Trophoblast cell (in vitro differentiated cells and primary cell): ENCODE results near the gene HKDC1.

Source experiments
- DNase-seq, 2 donors: peaks; one replicate each; pipeline ENCODE4 v3.0.0-alpha.2; 2016
- H2AFZ ChIP-seq: 2 replicates; pipeline ENCODE4 v1.6.1; 2013; ENCODE audit warnings: low read length, moderate library complexity, mild to moderate bottlenecking; ENCODE audit not compliant: insufficient read depth, poor library complexity
- H2AK5ac ChIP-seq: 2 replicates; pipeline ENCODE4 v1.6.1; 2013; ENCODE audit warnings: mild to moderate bottlenecking, low read length
- H2BK120ac ChIP-seq: 2 replicates; pipeline ENCODE4 v1.6.1; 2013; ENCODE audit warnings: low read length, mild to moderate bottlenecking, moderate library complexity; ENCODE audit not compliant: insufficient read depth, poor library complexity
- H2BK12ac ChIP-seq: 2 replicates; pipeline ENCODE4 v1.6.1; 2013; ENCODE audit warnings: mild to moderate bottlenecking, low read length, moderate library complexity
- H2BK5ac ChIP-seq: 2 replicates; pipeline ENCODE4 v1.6.1; 2013; ENCODE audit warnings: low read length, low read depth, moderate library complexity, mild to moderate bottlenecking; ENCODE audit not compliant: poor library complexity
- H3K14ac ChIP-seq: 2 replicates; pipeline ENCODE4 v1.6.1; 2013; ENCODE audit warnings: mild to moderate bottlenecking, low read length
- H3K18ac ChIP-seq: 2 replicates; pipeline ENCODE4 v1.6.1; 2013; ENCODE audit warnings: mild to moderate bottlenecking, low read length
- H3K23ac ChIP-seq: 2 replicates; pipeline ENCODE4 v1.6.1; 2013; ENCODE audit warnings: low read length
- H3K27ac ChIP-seq: 2 replicates; pipeline ENCODE4 v1.5.1; 2013; ENCODE audit warnings: low read depth, mild to moderate bottlenecking, inconsistent platforms, low read length, moderate library complexity
- H3K27me3 ChIP-seq: 2 replicates; pipeline ENCODE4 v1.6.1; 2013; ENCODE audit warnings: inconsistent platforms, mild to moderate bottlenecking, low read length, moderate library complexity; ENCODE audit not compliant: insufficient read depth
- H3K36me3 ChIP-seq, 2 experiments: 1 replicate in 1 of 2; 2 replicates in 1 of 2; pipeline ENCODE4 v1.6.1; 2013; ENCODE audit warnings: low read length in 2 of 2, mild to moderate bottlenecking in 2 of 2, moderate library complexity in 1 of 2; ENCODE audit not compliant: insufficient read depth in 2 of 2, control insufficient read depth in 1 of 2
- H3K4ac ChIP-seq: 2 replicates; pipeline ENCODE4 v1.6.1; 2013; ENCODE audit warnings: low read depth, mild to moderate bottlenecking, low read length, moderate library complexity
- H3K4me1 ChIP-seq, 2 experiments: 1 replicate in 1 of 2; 2 replicates in 1 of 2; pipeline ENCODE4 v1.6.1; 2013; ENCODE audit warnings: low read length in 2 of 2, mild to moderate bottlenecking in 2 of 2, moderate library complexity in 1 of 2; ENCODE audit not compliant: insufficient read depth in 2 of 2, control insufficient read depth in 1 of 2
- H3K4me2 ChIP-seq: 2 replicates; pipeline ENCODE4 v1.6.1; 2013; ENCODE audit warnings: inconsistent platforms, mild to moderate bottlenecking, low read length, moderate library complexity
- H3K4me3 ChIP-seq: 2 replicates; pipeline ENCODE4 v1.5.1; 2013; ENCODE audit warnings: mild to moderate bottlenecking, low read depth, low read length, inconsistent platforms
- H3K79me1 ChIP-seq: one replicate; pipeline ENCODE4 v1.6.1; 2013; ENCODE audit warnings: low read length
- H3K79me2 ChIP-seq: 2 replicates; pipeline ENCODE4 v1.6.1; 2013; ENCODE audit warnings: low read length, mild to moderate bottlenecking; ENCODE audit not compliant: control insufficient read depth, insufficient read depth, poor library complexity
- H3K9ac ChIP-seq: 2 replicates; pipeline ENCODE4 v1.6.1; 2013; ENCODE audit warnings: mild to moderate bottlenecking, low read length
- H3K9me3 ChIP-seq: 2 replicates; pipeline ENCODE4 v1.6.1; 2013; ENCODE audit warnings: low read depth, mild to moderate bottlenecking, control low read depth, inconsistent platforms, low read length; ENCODE audit not compliant: insufficient read depth
- H4K12ac ChIP-seq: 2 replicates; pipeline ENCODE4 v1.6.1; 2013; ENCODE audit warnings: low read depth, mild to moderate bottlenecking, low read length, moderate library complexity
- H4K8ac ChIP-seq: 2 replicates; pipeline ENCODE4 v1.6.1; 2013; ENCODE audit warnings: low read depth, mild to moderate bottlenecking, low read length, moderate library complexity
- H4K91ac ChIP-seq: one replicate; pipeline ENCODE4 v1.6.1; 2013; ENCODE audit warnings: low read depth, mild to moderate bottlenecking, low read length, moderate library complexity
- WGBS: extraction: QIAGEN DNeasy Blood & Tissue Kit; methylation state at CpG from one replicate; pipeline ENCODE4 v1.1.7; 2013; ENCODE audit warnings: missing lambda C conversion rate; ENCODE audit not compliant: insufficient read length, insufficient coverage; ENCODE audit errors: extremely low coverage; 5-methylcytosine and 5-hydroxymethylcytosine counted together

The HKDC1 gene

GRCh38 chr10:69228151-69228550 is 8.0 kb downstream of the HKDC1 start:
- H3K14ac ChIP-seq = no peak overlapping the region
- WGBS = no CpG with 5 or more reads among the region's 2 CpGs
- no peak overlapping the region for H3K4me3 ChIP-seq
- no peaks in the 10 kb centered on the region for H3K27me3 ChIP-seq
- H3K79me2 ChIP-seq = no peaks in the 10 kb centered on the region
- no peak overlapping the region for H3K23ac ChIP-seq
- no peak overlapping the region for H2AK5ac ChIP-seq
- H3K9ac ChIP-seq = no peak overlapping the region
- no peak overlapping the region for H2BK12ac ChIP-seq
- H3K36me3 ChIP-seq = no peaks in the 10 kb centered on the region
- H3K4me2 ChIP-seq = no peak overlapping the region
- H3K18ac ChIP-seq = no peak overlapping the region
- H3K27ac ChIP-seq = no peak overlapping the region
- DNase-seq = no peak
- peaks cover 7% of the 10 kb centered on the region for H3K79me1 ChIP-seq
- no peak overlapping the region for H2BK120ac ChIP-seq
- H3K4me1 ChIP-seq = peaks cover 16 to 29% of the 10 kb centered on the region in 2 experiments
- H2BK5ac ChIP-seq = no peak overlapping the region
- no peak overlapping the region for H4K12ac ChIP-seq
- no peak overlapping the region for H2AFZ ChIP-seq
- no peak overlapping the region for H4K8ac ChIP-seq
- no peak overlapping the region for H4K91ac ChIP-seq
- H3K9me3 ChIP-seq = no peaks in the 10 kb centered on the region
- H3K4ac ChIP-seq = no peak overlapping the region

- Histone ChIP-seq H3K23ac (no peak overlapping the region), H3K14ac (no peak overlapping the region), H4K91ac (peak overlapping the region; percentile 54), H3K27me3 (no peaks in the 10 kb centered on the region), H3K4me3 (no peak overlapping the region), H2AFZ (no peak overlapping the region), H3K36me3 (no peaks in the 10 kb centered on the region), H3K4ac (no peak overlapping the region), H3K9ac (no peak overlapping the region), H4K8ac (no peak overlapping the region), H4K12ac (no peak overlapping the region), H3K79me2 (no peaks in the 10 kb centered on the region), H3K9me3 (no peaks in the 10 kb centered on the region), H3K4me1 (peaks cover 16 to 28% of the 10 kb centered on the region in 2 experiments), H2BK5ac (no peak overlapping the region), H3K4me2 (no peak overlapping the region), H2BK12ac (no peak overlapping the region), H2BK120ac (no peak overlapping the region), H3K18ac (no peak overlapping the region), H3K27ac (no peak overlapping the region), H3K79me1 (peaks cover 7% of the 10 kb centered on the region), H2AK5ac (no peak overlapping the region)
- no peak for DNase-seq
- no CpG with 5 or more reads among the region's 8 CpGs for WGBS
Measured at GRCh38 chr10:69229616-69229916, 9.4 kb downstream of the HKDC1 start.

GRCh38 chr10:69230128-69230527 is 10.0 kb downstream of the HKDC1 start:
- Histone ChIP-seq H3K9ac (no peak overlapping the region), H3K4me2 (no peak overlapping the region), H3K79me2 (no peaks in the 10 kb centered on the region), H3K4ac (no peak overlapping the region), H4K12ac (no peak overlapping the region), H3K79me1 (peaks cover 7% of the 10 kb centered on the region), H3K18ac (no peak overlapping the region), H2BK120ac (peak overlapping the region; percentile 0), H3K9me3 (no peaks in the 10 kb centered on the region), H3K27ac (no peak overlapping the region), H4K8ac (no peak overlapping the region), H4K91ac (no peak overlapping the region), H2BK5ac (no peak overlapping the region), H3K23ac (no peak overlapping the region), H3K4me1 (peaks cover 16 to 26% of the 10 kb centered on the region in 2 experiments), H3K27me3 (no peaks in the 10 kb centered on the region), H3K14ac (no peak overlapping the region), H2BK12ac (no peak overlapping the region), H3K36me3 (no peaks in the 10 kb centered on the region), H3K4me3 (no peak overlapping the region), H2AFZ (no peak overlapping the region), H2AK5ac (no peak overlapping the region)
- WGBS = no CpG with 5 or more reads among the region's 5 CpGs
- no peak for DNase-seq

GRCh38 chr10:69232252-69232651 is 12.1 kb downstream of the HKDC1 start:
- WGBS = no CpG with 5 or more reads among the region's 9 CpGs

More at GRCh38 chr10:69232252-69232651, 12.1 kb downstream of the HKDC1 start:
- H2AK5ac ChIP-seq = no peak overlapping the region
- no peak overlapping the region for H3K4me2 ChIP-seq
- H4K8ac ChIP-seq = no peak overlapping the region
- H2BK5ac ChIP-seq = no peak overlapping the region
- no peaks in the 10 kb centered on the region for H3K27me3 ChIP-seq
- no peaks in the 10 kb centered on the region for H3K36me3 ChIP-seq
- H3K23ac ChIP-seq = no peak overlapping the region
- H2AFZ ChIP-seq = no peak overlapping the region
- H2BK120ac ChIP-seq = no peak overlapping the region
- no peak overlapping the region for H3K27ac ChIP-seq
- no peak overlapping the region for H2BK12ac ChIP-seq
- DNase-seq = peak; percentile 43 to 67
- no peak overlapping the region for H3K4me3 ChIP-seq
- no peak overlapping the region for H3K18ac ChIP-seq
- no peak overlapping the region for H3K14ac ChIP-seq
- no peak overlapping the region for H4K12ac ChIP-seq
- H3K9me3 ChIP-seq = no peaks in the 10 kb centered on the region
- peaks cover 7% of the 10 kb centered on the region for H3K79me1 ChIP-seq
- no peaks in the 10 kb centered on the region for H3K79me2 ChIP-seq
- no peak overlapping the region for H3K4ac ChIP-seq
- peak overlapping the region; percentile 4 for H4K91ac ChIP-seq
- H3K4me1 ChIP-seq = peaks cover 11 to 20% of the 10 kb centered on the region in 2 experiments
- no peak overlapping the region for H3K9ac ChIP-seq
